SKM-1 treated with dmso at 0.1 percent for 144 hours (cell line): ENCODE results near the gene GPC3.

Experiments
- DNase-seq: peaks from one replicate; lab custom pipeline; 2025; ENCODE audit not compliant: unreplicated experiment; lab: John Stamatoyannopoulos, UW

GPC3 gene

GRCh38 chrX:133702230-133702629, 283.2 kb downstream of the GPC3 start:
- no peak for DNase-seq

- DNase-seq, result no peak
Observed at GRCh38 chrX:133699023-133699728, 286.2 kb downstream of the GPC3 start.

- DNase-seq, result no peak
Observed at GRCh38 chrX:133698298-133698697, 287.1 kb downstream of the GPC3 start.

- DNase-seq, result no peak
Observed at GRCh38 chrX:133697656-133698055, 287.7 kb downstream of the GPC3 start.

- DNase-seq, result no peak
Observed at GRCh38 chrX:133689997-133690599, 295.3 kb downstream of the GPC3 start.

- DNase-seq, result no peak
Observed at GRCh38 chrX:133685822-133686221, 299.6 kb downstream of the GPC3 start.

- no peak for DNase-seq
Observed at GRCh38 chrX:133681897-133682296, 303.5 kb downstream of the GPC3 start.

GRCh38 chrX:133681421-133681820, 304.0 kb downstream of the GPC3 start:
- DNase-seq, result no peak

- DNase-seq, result no peak
Observed at GRCh38 chrX:133677123-133678063, 308.0 kb downstream of the GPC3 start.

- no peak for DNase-seq
Observed at GRCh38 chrX:133676344-133677122, 308.9 kb downstream of the GPC3 start.

GRCh38 chrX:133674726-133675470, 310.5 kb downstream of the GPC3 start:
- DNase-seq, result no peak

- no peak for DNase-seq
Observed at GRCh38 chrX:133670383-133670782, 315.0 kb downstream of the GPC3 start.

GRCh38 chrX:133669214-133669613, 316.2 kb downstream of the GPC3 start:
- DNase-seq, result no peak

GRCh38 chrX:133668225-133668931, 317.0 kb downstream of the GPC3 start:
- no peak for DNase-seq

GRCh38 chrX:133666256-133666655, 319.1 kb downstream of the GPC3 start:
- DNase-seq, result no peak

GRCh38 chrX:133661962-133662839, 323.2 kb downstream of the GPC3 start:
- no peak for DNase-seq

- DNase-seq, result no peak
Observed at GRCh38 chrX:133660281-133660680, 325.1 kb downstream of the GPC3 start.

- no peak for DNase-seq
Observed at GRCh38 chrX:133658293-133658911, 327.0 kb downstream of the GPC3 start.
